Heart right ventricle (tissue), 16 donors: ENCODE measurements around the gene NSMCE3. TPM values are rescaled to one million over a fixed set of nuclear protein-coding genes. Genes with fewer than 3 reads are reported as not detected.
A peak's percentile ranks its signal among the peaks of the same experiment; 100 is the strongest.

Experiments used
- ATAC-seq, 8 donors: fragments of 200-7000 bp; cut with Tn5 transposase; one replicate each; pipeline ENCODE4 v1.9.1; 2020; ENCODE audit warnings: mild to moderate bottlenecking in 8 of 8, moderate library complexity in 8 of 8, moderate number of reproducible peaks in 1 of 8
- DNase-seq, 2 donors: peaks; one replicate each; pipeline ENCODE4 v3.0.0-alpha.2; 2020
- H3K27ac ChIP-seq, 10 donors: fragments of 200-600 bp; sonication (generic) in 2 of 10; one replicate each; pipeline versions ENCODE4 v1.5.0 to v1.8.0; 2020 to 2022; ENCODE audit warnings: mild to moderate bottlenecking in 3 of 10
- H3K27me3 ChIP-seq, 7 donors: fragments of 200-600 bp; one replicate each; pipeline ENCODE4 v1.8.0; 2021 to 2022; ENCODE audit warnings: mild to moderate bottlenecking in 2 of 7
- H3K36me3 ChIP-seq, 9 donors: fragments of 200-600 bp; sonication (generic) in 1 of 9; one replicate each; pipeline versions ENCODE4 v1.5.0 to v1.8.0; 2020 to 2022; ENCODE audit warnings: mild to moderate bottlenecking in 2 of 9
- H3K4me1 ChIP-seq, 9 donors: fragments of 200-600 bp; sonication (generic) in 1 of 9; one replicate each; pipeline versions ENCODE4 v1.5.0 to v1.8.0; 2020 to 2022; ENCODE audit warnings: mild to moderate bottlenecking in 4 of 9
- H3K4me3 ChIP-seq, 10 donors: fragments of 200-600 bp; sonication (generic) in 2 of 10; one replicate each; pipeline versions ENCODE4 v1.5.0 to v1.8.0; 2020 to 2022; ENCODE audit warnings: mild to moderate bottlenecking in 7 of 10, moderate library complexity in 2 of 10
- H3K9me3 ChIP-seq, 11 donors: fragments of 200-600 bp in 10 of 11; sonication (generic) in 2 of 11; one replicate each; pipeline versions ENCODE4 v1.5.0 to v1.8.0; 2013 to 2022; ENCODE audit warnings: mild to moderate bottlenecking in 2 of 11, control low read depth in 1 of 11, moderate library complexity in 1 of 11
- WGBS, 2 donors: extraction: QIAGEN DNeasy Blood & Tissue Kit; methylation state at CpG; one replicate each; pipeline ENCODE4 v1.1.7; 2013; ENCODE audit warnings: inconsistent platforms in 1 of 2; 5-methylcytosine and 5-hydroxymethylcytosine counted together
- intact Hi-C, 10 donors: fragments of 100-400 bp; cut with DNase I; formaldehyde crosslinking; loops; one replicate each; pipeline versions ENCODE4 v1.11.1 to v1.14.2; 2022
- long read RNA-seq, 3 donors: library from polyadenylated mRNA; unstranded; transcript quantifications; one replicate each; pipeline ENCODE4 v2.0.0, GENCODE V29; 2020 to 2021
- polyA plus RNA-seq, 2 donors: library from polyadenylated mRNA; stranded (reverse); fragments of 200-250 nt; gene quantifications; one replicate each; pipeline ENCODE4 v1.2.3, GENCODE V29; 2013
- total RNA-seq, 10 donors: library from RNA; stranded (reverse); fragmentation: NEBNext Ultra II Directional in 3 of 10; extraction: Animal tissue kit (Norgen Biotek cat#: 25700) in 3 of 10; gene quantifications; one replicate each; pipeline versions ENCODE4 v1.2.1 to v1.2.4, GENCODE V29; 2021 to 2023
- TF ChIP-seq, protein P1 (sequence below), 9 donors: fragments of 200-600 bp; sonication (generic) in 2 of 9; IDR thresholded peaks; one replicate each; pipeline versions ENCODE4 v1.5.0 to v1.8.0; 2021 to 2022; ENCODE audit warnings: antibody characterized with exemption in 9 of 9, mild to moderate bottlenecking in 5 of 9, moderate library complexity in 1 of 9
- donor health status: Arrhythmogenic right ventricular cardiomyopathy.
- donor health status: ischemic (EF 13 %, LVEDD 7.1; RV severe dilation, severe dysfunction).
- donor health status: healthy with polysubstance abuse.
- donor health status: DM: no; HTN: yes; CAD: no.
- donor health status: DM: no; HTN: no; CAD: no.
- donor health status: ischemic (EF 25% LVEDD 6.9; RV normal size, moderate dysfunction).
- donor health status: ischemic (EF 25% LVEDD 5.7; RV mildly dilated, moderate dysfunction).
- donor health status: healthy.
- donor health status: DM: yes; HTN: yes; CAD: no.
- donor health status: Ischemic cardiomyopathy.
- donor health status: ischemic (EF 35%, LVEDD 5.7; RV mildly dilated, moderate dysfunction).
- donor health status: nonischemic (EF 11% LVEDD 7.7; RV severe dilation, severe dysfunction).
- donor health status: DM: yes; HTN: yes; CAD: no.
- donor health status: PGD.
- donor health status: ischemic (EF 29% LVEDD 5.4; RV normal size, mild dysfunction).
- donor health status: nonischemic (EF 23%, LVEDD 6.1; RV moderate dilation, normal function).

NSMCE3 gene
- 1 to 10 TPM; 5.0 to 9.2 (median 6.4) TPM for total RNA-seq
- 1 to 10 TPM; 5.9 to 7.3 TPM for polyA plus RNA-seq
- long read RNA-seq, donor 1, full-length matches to known transcripts: 23 of 23 reads
- long read RNA-seq, donor 1, partial matches to known transcripts: 0 of 23 reads
- long read RNA-seq, donor 1, other reads (novel, unspliced or antisense): 0 of 23 reads
- long read RNA-seq, donor 2, full-length matches to known transcripts: 19 of 19 reads
- long read RNA-seq, donor 2, partial matches to known transcripts: 0 of 19 reads
- long read RNA-seq, donor 2, other reads (novel, unspliced or antisense): 0 of 19 reads
- long read RNA-seq, donor 3, full-length matches to known transcripts: 2 of 2 reads
- long read RNA-seq, donor 3, partial matches to known transcripts: 0 of 2 reads
- long read RNA-seq, donor 3, other reads (novel, unspliced or antisense): 0 of 2 reads

- intact Hi-C loops: loop anchor here in 2 of 10 donors (5.0 kb wide), 2 partner anchors 167 to 293 kb away; no protein-coding TSS in a partner anchor
- Histone ChIP-seq H3K9me3 (no peaks in the 10 kb centered on the region), H3K27me3 (no peaks in the 10 kb centered on the region), H3K27ac (peak within 1 kb of the TSS; percentile 63 to 96 (median 94)), H3K4me3 (peak within 1 kb of the TSS; percentile 63 to 92 (median 82)), H3K4me1 (peaks cover 0 to 38% (median 24%) of the 10 kb centered on the region in 9 donors), H3K36me3 (no peaks in the 10 kb centered on the region)
- peak; percentile 89 to 92 for DNase-seq
- TF ChIP-seq, protein P1, sequence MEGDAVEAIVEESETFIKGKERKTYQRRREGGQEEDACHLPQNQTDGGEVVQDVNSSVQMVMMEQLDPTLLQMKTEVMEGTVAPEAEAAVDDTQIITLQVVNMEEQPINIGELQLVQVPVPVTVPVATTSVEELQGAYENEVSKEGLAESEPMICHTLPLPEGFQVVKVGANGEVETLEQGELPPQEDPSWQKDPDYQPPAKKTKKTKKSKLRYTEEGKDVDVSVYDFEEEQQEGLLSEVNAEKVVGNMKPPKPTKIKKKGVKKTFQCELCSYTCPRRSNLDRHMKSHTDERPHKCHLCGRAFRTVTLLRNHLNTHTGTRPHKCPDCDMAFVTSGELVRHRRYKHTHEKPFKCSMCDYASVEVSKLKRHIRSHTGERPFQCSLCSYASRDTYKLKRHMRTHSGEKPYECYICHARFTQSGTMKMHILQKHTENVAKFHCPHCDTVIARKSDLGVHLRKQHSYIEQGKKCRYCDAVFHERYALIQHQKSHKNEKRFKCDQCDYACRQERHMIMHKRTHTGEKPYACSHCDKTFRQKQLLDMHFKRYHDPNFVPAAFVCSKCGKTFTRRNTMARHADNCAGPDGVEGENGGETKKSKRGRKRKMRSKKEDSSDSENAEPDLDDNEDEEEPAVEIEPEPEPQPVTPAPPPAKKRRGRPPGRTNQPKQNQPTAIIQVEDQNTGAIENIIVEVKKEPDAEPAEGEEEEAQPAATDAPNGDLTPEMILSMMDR (IDR thresholded peaks at IDR 0.05): no peak
- peak; percentile 99 to 100 (median 100) for ATAC-seq
- WGBS, 2 donors: 0% methylated on average over 68 of the region's 68 CpGs
Measured at GRCh38 chr15:29269485-29270168, at the start of gene NSMCE3. Gene NSMCE3, minus strand, starts transcription at chr15:29269822. Its CDS starts 117 bp downstream, at chr15:29269705.

DNA sequence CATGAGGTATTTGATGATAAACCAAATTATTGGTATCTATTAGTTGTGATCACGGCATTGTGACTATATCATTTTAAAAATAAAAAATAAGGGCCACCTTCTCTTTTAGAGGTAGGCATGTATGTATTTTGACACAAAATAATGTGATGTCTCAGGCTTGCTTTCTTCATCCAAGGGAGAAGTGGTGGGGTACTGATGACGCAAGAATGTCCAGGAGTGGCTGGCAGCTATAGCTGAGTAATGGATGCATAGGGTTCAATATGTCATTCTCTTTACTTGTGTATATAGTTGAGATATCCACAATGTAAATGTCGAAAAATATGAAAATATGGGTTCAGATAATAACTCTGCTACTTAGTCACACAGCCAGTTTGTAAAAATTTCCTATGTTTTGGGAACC is 46.8 kb upstream of the NSMCE3 start:
- H3K9me3 ChIP-seq: peaks cover 0 to 7% (median 0%) of the 10 kb centered on the region in 11 donors
- H3K4me3 ChIP-seq: no peak overlapping the region
- no peaks in the 10 kb centered on the region for H3K4me1 ChIP-seq
- ATAC-seq (no peak), DNase-seq (no peak)
- intact Hi-C loops: no loop called here
- no peak overlapping the region for H3K27ac ChIP-seq
- 84 to 87% methylated on average over 3 of the region's 3 CpGs for WGBS, 2 donors
- no peaks in the 10 kb centered on the region for H3K36me3 ChIP-seq
- TF ChIP-seq, protein P1 (IDR thresholded peaks at IDR 0.05): no peak
- H3K27me3 ChIP-seq: peaks cover 0 to 6% (median 0%) of the 10 kb centered on the region in 7 donors

- Histone ChIP-seq H3K4me1 (no peaks in the 10 kb centered on the region), H3K9me3 (no peaks in the 10 kb centered on the region), H3K27ac (no peak overlapping the region), H3K27me3 (peaks cover 0 to 5% (median 0%) of the 10 kb centered on the region in 7 donors), H3K4me3 (no peak overlapping the region), H3K36me3 (no peaks in the 10 kb centered on the region)
- DNase-seq (no peak), ATAC-seq (no peak)
- intact Hi-C loops: no loop called here
- WGBS, 2 donors: 76 to 77% methylated on average over 2 of the region's 2 CpGs
- TF ChIP-seq, protein P1 (IDR thresholded peaks at IDR 0.05): no peak
Measured at GRCh38 chr15:29312387-29312786, 42.8 kb upstream of the NSMCE3 start.

- peaks cover 0 to 8% (median 0%) of the 10 kb centered on the region in 7 donors for H3K27me3 ChIP-seq
- intact Hi-C loops: no loop called here
- no peak overlapping the region for H3K4me3 ChIP-seq
- TF ChIP-seq, protein P1 (IDR thresholded peaks at IDR 0.05): no peak
- no peaks in the 10 kb centered on the region for H3K36me3 ChIP-seq
- no peak for DNase-seq
- no peak overlapping the region for H3K27ac ChIP-seq
- no peaks in the 10 kb centered on the region for H3K9me3 ChIP-seq
- no peak for ATAC-seq
- no peaks in the 10 kb centered on the region for H3K4me1 ChIP-seq
Measured at GRCh38 chr15:29311696-29312095, 42.1 kb upstream of the NSMCE3 start.
